Measurements from ENCODE around the gene PPP3CA.

DNA sequence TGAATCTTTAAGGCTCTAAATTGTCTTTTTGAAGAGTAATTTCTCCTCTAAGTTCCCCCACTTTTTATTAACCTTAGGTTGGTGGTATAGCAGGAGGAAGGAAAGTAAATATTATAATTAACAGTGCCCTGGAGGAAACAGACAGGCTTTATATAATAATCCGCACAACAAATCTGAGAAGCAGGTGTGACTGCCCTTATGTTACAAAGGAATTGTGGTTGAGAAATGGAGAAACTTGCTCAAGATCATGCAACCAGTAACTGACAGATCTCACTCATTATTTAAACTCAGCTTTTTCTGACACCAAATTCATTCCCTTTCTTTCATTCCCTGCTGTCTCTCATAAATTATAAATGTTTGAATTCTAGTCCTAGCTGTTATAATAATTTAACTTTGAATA lies 282.0 kb downstream of the PPP3CA start:
- TF ChIP-seq, protein P1, sequence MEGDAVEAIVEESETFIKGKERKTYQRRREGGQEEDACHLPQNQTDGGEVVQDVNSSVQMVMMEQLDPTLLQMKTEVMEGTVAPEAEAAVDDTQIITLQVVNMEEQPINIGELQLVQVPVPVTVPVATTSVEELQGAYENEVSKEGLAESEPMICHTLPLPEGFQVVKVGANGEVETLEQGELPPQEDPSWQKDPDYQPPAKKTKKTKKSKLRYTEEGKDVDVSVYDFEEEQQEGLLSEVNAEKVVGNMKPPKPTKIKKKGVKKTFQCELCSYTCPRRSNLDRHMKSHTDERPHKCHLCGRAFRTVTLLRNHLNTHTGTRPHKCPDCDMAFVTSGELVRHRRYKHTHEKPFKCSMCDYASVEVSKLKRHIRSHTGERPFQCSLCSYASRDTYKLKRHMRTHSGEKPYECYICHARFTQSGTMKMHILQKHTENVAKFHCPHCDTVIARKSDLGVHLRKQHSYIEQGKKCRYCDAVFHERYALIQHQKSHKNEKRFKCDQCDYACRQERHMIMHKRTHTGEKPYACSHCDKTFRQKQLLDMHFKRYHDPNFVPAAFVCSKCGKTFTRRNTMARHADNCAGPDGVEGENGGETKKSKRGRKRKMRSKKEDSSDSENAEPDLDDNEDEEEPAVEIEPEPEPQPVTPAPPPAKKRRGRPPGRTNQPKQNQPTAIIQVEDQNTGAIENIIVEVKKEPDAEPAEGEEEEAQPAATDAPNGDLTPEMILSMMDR (conservative IDR thresholded peaks at IDR 0.05 in 1 of 2, IDR thresholded peaks at IDR 0.05 in 1 of 2; ENCODE audit: extremely low read depth in 1 of 2, insufficient read depth in 1 of 2, low read depth in 1 of 2, low read length in 2 of 2) = no peak
- TF ChIP-seq EZH2 (IDR thresholded peaks at IDR 0.05; ENCODE audit: borderline replicate concordance, low read length) = no peak
